GM21619 (cell line): ENCODE measurements around the gene SH3RF1.

Source experiments
- ATAC-seq: cut with Tn5 transposase; IDR thresholded peaks from one replicate; pipeline ENCODE4 v1.9.1; 2021; ENCODE audit not compliant: unreplicated experiment

The SH3RF1 gene

DNA sequence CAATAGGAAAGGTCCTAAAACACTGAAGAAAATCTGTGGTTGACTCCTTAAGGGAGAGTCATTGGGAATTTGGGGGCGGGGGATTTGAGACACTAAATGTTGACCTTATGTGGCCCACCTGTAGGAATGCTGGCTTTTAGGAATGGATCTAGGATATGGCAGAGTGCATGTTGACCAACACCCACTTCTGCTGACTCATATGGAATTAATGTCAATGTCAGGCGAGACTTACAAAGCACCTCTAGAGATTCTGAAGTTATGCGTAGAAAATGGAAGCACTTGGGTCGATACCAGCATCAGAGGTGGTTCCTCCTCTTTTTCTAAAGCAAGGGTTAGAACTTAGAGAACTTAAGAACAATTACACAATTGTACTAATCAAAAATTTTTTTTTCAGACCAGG, 160.1 kb downstream of the SH3RF1 start:
- ATAC-seq: no peak

DNA sequence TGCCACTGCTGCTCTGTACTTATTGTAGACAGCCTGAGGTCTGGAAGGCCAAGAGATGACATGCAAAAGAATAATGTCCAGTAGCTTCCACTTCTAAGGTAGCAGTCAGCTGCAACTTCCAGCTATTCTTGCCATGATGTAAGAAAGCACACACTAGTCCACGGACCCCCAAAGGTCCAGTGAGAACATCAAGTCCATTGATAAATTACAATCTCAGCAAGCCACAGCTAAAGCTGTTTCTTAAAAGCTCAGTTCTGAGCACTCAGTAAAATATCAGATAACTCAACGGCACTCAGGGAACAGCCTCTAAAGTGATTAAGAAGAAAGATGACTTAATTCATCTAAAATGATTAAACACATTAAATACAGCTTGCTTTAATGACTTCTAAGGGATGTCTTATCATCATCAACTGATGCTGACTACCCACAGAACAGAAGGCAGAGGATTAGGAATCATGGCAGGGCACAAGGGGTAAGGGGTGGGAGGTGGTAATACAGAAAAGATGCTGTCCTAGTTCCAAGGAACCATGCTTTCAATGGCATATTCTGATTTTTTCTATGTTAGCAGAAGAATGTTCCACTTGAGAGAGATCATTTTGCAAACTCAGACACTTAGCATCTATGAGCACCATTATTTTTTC, 161.6 kb downstream of the SH3RF1 start:
- no peak for ATAC-seq

DNA sequence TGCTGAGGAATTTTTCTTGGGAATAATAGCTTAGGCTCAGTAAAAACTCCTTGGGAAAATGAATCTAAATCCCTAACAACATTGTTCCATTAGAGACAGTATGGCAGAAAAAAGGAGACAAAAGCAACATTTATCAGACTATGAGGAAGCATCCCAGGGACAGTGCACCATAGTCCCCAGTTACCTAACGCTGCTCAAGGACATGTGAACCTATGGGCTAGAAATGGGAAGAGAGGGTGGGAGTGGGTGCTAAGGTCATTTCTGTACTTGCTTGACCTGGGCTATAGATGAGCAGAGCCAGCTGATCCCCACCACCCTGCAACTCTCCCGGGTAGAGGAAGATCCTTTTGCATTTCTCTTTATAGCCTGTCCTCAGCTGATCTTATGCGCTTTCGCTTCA, 162.5 kb downstream of the SH3RF1 start:
- ATAC-seq: no peak

DNA sequence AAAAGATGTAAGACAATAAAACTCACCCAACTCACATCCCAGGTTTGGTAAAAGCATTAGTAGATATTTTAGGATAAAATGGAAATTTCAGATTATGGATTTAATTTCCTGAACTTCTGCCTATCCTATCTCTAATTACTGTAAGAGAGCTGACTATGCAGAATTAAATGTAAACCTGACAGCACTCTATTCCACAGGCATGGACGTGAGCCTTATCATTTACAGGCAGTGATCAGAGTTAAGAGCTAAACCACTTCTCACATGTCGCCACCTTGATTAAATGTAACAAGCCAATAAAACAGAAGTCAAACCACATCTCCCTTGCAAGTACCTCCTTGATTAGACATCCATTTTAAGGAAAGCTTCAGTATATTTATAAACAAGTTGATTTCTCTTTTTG, 163.2 kb downstream of the SH3RF1 start:
- no peak for ATAC-seq

DNA sequence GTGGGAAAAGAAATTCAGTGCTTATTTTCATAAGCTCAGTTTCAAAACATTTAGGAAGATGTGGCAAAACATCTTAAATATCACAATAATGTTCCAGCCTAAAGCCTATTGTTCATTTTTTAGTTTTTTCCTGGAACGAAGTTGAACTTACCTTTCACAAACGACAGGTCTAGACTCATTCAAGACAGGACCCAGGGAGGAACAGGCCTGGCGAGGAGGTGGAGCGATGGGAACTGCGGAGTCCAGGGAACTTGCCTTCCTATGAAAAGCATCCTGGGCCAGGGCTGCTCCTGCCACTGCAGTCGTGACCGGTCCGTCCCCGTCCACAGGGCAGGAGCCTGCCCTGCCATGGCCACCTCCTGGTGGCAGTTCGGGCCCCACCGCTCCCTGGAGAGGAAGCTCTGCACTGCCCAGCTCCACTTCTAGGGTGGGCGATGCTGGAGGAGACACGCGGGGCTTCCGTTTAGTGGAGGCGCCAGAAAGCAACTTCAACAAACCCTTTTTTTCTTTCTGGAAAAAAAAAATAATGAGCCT, 164.0 kb downstream of the SH3RF1 start:
- ATAC-seq: no peak

DNA sequence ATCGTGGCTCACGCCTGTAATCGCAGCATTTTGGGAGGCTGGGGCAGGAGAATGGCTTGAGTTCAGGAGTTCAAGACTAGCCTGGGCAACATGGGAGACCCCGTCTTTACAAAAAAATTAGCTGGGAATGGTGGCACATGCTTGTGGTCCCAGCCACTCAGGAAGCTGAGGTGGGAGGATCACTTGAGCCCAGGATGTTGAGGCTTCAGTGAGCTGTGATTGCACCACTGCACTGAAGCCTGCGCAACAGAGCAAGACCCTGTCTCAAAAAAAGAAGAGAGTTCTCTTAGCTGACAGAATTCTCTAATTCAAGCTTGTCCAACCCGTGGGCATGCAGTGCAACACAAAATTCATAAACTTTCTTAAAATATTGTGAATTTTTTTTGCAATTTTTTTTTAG, 165.1 kb downstream of the SH3RF1 start:
- ATAC-seq: no peak

DNA sequence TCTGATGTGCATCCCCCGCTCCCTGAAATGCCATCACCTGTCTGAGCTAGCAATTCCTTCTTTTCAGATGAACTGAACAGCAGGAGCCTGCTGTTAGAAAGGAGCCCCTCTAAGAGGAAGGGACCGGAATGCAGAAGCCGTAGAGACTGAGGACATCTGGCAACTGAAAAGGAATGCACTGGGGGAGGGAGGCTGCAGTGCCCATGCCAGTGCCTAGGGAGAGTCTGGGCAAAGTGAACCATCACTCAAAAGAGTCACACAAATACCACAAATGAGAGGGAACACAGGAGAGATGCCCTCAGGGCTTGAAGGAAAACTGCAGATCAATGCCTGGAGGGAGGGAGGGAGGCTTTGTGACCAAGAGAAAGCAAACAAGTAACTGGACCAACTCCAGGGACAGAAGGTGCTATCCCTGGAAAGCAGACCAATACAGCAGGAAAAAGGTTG, 166.8 kb downstream of the SH3RF1 start:
- no peak for ATAC-seq

DNA sequence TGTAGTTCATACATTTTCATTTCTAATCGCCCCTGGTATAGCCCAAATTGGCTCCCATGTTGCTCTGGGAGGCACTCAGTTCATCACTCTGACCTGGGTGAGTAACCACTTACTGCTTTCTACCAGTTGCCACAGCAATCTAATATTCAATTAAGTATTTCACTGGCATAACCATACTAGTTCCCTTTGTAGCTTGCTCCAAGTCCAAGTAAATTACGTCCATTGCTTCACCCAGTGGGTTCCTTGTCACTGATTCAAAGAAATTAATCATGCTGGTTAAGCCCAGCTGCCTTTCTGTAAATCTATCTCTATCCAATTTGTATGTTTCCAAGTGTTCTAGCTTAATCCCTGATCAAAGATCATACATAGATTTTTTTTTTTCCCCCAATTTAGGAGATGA, 168.7 kb downstream of the SH3RF1 start:
- no peak for ATAC-seq

DNA sequence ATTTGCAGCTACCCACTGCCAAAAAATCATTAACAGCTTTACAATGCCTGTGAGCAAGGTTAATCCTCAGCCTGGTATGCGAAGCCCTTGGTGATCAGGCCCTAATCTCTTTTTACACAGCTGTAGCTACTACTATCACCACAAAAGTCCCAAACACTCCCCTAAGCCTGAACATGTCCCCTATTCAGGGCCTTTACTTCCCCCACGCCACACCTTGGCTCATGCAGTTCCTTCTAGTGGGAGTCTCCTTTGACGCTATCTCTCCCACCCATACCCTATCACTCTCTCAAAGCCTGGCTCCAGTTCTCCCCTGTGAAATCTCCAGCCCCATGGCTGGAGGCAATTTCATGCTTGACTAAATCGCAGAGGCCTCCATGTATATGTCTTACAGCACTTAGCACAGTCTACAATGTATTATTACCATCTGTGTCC, 170.1 kb downstream of the SH3RF1 start:
- ATAC-seq: no peak

DNA sequence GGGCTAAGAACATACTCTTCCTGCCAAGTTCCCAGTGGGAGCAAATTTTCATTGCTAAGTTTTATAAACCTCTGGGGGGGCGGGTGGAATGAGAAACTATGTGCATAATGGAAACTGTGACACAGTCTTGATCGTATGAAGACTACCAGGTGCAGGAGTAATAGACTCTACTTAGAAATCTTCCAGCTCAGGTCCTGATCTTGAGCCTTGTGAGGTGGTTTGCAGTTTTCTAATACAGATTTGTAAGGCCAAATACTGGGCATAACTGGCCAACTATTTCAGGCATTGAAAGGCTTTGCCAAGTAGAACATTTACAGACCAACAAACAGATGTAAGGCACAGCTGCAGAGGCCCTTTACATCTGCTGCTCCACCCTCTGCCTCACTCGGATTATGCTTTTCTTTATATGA, 171.0 kb downstream of the SH3RF1 start:
- ATAC-seq: peak; percentile 49

DNA sequence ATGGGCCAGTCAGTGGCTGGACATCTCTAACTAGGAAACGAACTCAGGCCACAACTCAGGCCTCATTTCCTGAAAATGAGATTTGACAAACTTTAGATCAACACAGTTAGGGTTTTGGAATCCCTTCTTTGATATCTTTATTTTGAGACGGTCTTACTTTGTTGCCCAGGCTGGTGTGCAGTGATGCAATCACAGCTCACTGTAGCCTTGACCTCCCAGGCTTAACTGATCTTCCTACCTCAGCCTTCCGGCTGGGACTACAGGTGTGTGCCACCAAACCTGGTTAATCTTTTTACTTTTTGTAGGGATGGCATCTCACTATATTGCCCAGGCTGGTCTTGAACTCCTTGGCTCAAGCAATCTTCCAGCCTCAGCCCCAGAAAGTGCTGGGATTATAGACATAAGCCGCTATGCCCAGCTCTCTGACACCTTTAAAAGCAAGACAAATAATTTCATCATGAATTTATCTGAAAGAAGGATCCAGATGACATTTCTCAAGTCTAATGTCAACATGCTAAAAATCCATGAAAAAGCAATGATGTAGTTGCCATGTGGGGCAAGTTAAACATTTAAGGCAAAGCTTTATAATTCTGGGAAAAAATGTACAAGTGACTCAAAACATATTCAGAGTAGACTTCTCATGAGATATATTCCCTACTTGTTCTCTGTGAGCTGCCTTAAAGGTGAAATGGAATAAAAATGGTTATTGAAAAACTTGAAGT, 171.6 kb downstream of the SH3RF1 start:
- no peak for ATAC-seq

DNA sequence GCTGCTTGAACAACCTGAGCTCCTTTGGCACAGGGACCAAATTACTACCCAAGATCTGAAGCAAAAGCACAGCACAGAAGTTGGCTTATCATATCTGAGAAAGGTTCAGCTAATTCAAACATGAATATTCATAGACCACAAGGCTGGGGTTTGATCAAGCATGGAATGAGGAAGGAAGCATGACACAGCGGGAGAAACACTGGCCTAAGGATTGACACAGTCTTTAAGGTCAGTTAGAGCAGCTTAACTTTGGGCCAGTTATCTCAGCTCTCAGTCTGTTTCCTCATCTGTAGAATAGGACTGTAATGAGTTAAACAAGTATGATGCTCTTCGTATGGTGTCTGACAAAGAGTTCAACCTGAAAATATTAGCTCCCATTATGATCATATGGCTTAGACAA, 172.2 kb downstream of the SH3RF1 start:
- ATAC-seq: peak; percentile 41

DNA sequence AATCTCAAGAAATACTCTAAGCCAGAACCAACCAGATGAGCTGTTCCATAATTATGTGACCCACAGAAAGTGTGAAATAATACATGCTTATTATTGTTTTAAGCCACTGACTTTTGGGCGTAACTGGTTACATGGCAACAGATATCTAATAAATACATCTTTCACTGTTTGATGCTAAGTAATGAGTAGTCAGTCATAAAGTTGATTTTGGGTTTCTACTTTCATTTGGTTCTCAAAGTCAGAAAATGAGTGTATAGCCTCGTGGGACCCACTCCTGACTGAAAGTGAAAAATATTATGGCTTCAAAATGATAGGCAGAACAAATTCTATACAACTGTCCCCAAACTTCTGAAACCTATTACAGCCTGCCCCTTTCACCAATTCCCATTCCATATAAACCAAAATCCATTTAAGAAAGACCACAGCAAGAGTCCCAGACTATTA, 172.7 kb downstream of the SH3RF1 start:
- ATAC-seq: peak; percentile 48

DNA sequence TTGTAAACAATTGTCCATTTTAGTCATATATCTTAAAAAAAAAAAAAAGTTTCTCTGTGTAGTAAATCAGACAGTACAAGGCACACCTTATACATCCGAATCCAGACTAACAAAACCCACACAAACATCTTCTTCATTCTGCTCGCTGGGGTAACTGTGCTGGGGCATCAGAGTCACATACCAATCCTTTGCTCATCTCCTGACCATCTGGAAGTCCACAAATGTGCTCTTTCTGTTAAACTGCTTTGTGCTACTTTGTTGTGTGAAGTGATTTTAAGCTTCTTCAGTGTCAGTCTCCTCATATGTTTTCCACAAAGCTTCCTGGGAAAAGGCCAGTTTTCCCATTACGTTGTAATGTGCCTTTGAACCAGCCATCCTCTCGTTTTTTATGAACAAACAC, 174.5 kb downstream of the SH3RF1 start:
- no peak for ATAC-seq

DNA sequence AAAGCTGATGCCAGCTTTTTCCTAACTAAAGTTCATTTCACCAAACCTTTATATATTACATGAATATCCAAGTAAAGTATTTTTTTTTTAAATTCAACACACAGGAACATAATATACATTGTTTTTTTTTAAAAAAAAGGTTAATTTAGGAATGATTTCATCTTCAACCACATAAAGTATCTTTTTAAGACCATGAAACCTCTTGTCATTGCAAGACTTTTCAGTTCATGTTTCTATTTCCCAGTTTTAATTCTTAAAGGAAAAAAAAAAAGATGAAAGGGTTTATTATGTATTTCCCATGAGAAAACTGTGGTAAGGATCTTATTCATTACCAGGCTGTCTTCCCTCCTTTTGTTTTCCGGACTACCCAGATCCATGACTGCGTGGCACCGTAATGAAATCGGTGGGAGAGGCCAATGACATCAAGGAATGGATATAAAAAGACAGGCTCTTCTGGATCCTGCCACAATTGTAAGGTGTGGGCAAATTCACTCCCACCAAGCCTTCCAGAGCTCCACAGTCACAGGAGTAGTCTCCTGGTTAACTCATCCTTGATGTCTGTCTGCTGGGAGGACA, 176.0 kb downstream of the SH3RF1 start:
- no peak for ATAC-seq

DNA sequence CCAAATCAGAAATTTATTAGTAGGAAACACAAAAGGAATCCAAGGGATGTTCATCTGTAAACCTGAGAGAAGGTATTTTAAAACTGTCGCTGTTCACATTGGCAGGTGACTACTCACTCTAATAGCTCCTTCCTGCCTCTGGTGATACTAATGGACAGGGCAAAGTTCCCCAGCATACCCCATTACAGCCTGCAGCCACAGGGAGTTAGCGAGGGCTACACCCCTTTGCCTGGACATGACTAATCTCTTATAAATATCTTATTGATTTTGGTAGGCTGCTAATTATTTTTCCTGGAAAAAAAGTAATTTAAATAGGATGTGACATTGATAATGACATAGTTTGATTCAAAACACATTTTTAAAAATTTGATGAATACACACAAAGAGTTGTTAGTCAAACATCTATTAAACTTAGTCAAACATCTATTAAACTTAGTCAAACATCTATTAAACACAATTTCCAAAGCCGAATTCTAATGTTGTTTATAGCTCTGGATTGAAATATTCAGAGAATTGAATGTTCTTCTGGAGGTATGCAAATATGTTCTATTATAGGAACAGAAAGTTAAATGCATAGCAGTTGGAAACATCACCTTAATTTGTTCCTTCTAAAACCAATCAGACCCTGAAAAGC, 177.8 kb downstream of the SH3RF1 start:
- no peak for ATAC-seq

DNA sequence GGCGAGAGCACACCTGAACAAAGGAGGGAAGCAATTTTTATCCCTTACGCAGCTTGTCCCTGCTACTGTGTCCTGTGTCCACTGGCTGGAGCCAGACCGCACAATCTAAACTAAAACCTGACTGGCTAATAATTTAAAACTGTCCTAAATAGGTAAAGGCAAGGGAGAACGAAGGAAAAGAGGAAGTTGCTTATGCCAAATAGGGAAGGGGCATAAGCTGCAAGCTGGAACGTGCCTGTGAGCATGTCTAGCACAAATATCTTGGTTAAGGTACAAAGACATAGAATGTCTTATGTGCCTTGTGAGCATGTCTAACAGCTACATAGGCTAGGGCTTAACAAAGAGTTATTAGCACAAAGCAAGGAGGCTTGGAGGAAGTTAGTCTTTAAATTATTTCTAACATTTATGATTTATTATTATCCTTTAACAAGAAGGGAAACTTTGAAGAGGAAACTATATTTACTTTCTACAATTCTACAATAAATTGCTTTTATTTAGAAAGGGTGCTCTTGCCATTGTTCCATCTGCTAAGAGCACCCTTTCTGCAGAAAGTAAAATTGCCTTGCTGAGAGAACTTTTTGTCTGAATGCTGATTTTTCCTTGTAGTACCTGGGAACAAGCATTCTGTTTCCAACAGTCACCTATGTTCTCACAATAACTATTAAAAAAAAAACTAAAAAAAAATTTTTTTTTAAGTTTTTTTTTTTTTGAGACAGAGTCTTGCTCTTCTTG, 180.1 kb downstream of the SH3RF1 start:
- ATAC-seq: no peak

DNA sequence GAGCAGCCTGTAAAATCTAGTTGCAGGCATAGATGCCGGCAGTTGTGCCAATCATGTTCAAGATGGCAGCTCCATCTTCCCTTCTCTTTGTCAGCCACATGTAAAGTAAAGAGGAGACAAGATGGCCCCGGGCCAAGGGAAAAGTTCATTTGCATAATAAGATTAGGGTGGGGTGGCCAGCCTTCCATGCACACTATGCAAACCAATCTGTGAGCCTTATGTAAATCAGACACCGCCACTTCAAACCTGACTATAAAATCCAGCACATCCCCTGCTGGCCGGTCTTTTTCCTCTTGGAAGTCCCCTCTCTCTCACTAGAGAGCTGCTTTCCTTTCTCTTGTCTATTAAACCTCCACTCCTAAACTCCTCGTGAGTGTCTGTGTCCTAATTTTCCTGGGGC, 181.8 kb downstream of the SH3RF1 start:
- ATAC-seq: no peak

DNA sequence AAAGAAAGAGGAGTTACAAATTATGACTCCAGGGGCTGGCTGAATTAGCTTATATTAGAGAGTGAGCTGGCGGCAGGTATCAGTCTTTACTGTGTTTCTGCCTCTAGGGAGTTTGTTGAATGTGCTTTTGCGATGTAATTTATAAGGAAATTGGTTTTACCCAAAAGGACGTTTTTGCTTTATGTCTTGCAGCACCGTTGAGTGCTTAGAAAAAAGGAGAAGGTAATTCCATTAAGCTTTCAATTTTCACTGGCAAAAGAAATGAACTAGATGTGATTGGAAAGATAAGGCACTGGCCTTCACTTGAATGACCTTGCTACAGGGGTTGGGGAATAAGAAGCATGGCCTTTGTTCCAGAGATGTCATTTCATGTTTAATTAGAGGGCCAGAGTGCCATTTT, 185.8 kb downstream of the SH3RF1 start:
- no peak for ATAC-seq

DNA sequence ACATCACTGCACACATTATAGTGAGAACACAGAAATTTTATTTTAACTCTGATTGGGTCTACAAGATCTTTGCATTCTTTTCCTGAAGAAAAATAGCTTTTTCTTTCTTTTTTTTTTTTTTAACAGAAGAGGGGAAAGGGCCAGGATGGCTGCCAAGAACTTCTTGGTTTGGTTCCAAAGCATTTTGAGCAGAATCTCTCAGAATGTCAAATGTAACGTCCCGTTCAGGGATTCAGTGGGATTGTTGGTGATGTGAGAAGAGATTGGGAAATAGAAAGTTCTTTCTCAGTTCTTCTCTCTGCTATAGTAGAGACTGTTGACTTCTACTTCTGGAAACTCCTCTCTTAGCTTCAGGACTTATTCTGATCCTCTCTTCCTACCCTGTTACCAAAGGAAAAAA, 189.8 kb downstream of the SH3RF1 start:
- ATAC-seq: no peak
